ENCODE measurements around the gene CAPN5.

Gene CAPN5

DNA sequence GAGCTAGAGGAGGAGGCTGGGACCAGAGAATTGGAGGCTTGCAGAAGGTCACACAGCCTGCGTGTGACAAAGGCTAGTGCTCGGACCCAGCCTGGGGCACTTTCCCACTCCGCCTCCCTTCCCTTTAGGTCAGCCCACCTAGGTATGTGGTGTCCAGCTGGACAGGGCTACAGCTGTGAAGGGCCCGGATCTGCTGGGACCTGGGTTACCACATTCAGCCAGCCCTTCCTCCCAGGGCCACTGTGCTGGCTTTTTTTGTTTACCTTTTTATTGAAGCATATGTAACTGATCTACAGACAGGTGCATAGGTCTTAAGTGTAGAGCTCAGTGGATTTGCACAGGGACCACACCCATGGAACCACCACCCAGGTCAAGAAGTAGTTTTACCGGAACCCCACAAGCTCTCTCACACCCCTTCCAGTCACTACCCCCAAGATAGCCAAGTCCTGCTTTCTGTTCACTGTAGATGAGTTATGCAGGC, 8.7 kb downstream of the CAPN5 start:
- Histone ChIP-seq H3K36me3 (ENCODE audit: control insufficient read depth, insufficient read depth, low read length, severe bottlenecking) (no peaks in the 10 kb centered on the region), H3K9ac (ENCODE audit: low read length) (no peak overlapping the region), H3K9me3 (ENCODE audit: control insufficient read depth, low read length) (peaks cover 6% of the 10 kb centered on the region), H3K4me3 (ENCODE audit: low read length) (no peak overlapping the region), H3K27me3 (replicated peaks; ENCODE audit: control insufficient read depth, insufficient read depth, low read length) (no peaks in the 10 kb centered on the region), H3K4me1 (ENCODE audit: control insufficient read depth, insufficient read depth, low read length) (peaks cover 30% of the 10 kb centered on the region)
- DNase-seq (ENCODE audit: low read depth) = no peak

DNA sequence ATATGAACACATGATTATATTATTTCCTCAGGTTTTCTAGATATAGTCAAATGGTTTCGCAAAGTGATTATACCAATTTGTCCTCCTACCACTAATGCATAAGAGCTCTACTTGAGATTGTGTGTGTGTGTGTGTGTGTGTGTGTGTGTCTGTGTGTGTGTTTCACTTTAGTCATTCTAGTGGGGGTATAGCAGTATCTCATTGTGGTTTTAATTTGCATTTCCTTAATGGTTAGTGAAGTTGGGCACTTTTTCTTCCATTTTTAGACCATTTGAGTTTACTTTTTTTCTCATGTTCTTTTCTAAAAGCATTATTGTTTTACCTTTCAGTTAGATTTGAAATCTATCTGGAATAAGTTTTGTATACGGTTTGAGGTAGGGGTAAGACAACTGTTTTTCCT, 12.9 kb downstream of the CAPN5 start:
- DNase-seq (ENCODE audit: low read depth) = no peak
- no peak overlapping the region for H3K4me3 ChIP-seq (ENCODE audit: low read length)
- peaks cover 29% of the 10 kb centered on the region for H3K4me1 ChIP-seq (ENCODE audit: control insufficient read depth, insufficient read depth, low read length)
- no peaks in the 10 kb centered on the region for H3K27me3 ChIP-seq (replicated peaks; ENCODE audit: control insufficient read depth, insufficient read depth, low read length)
- H3K9ac ChIP-seq (ENCODE audit: low read length) = no peak overlapping the region
- peaks cover 6% of the 10 kb centered on the region for H3K9me3 ChIP-seq (ENCODE audit: control insufficient read depth, low read length)
- H3K36me3 ChIP-seq (ENCODE audit: control insufficient read depth, insufficient read depth, low read length, severe bottlenecking) = no peaks in the 10 kb centered on the region

DNA sequence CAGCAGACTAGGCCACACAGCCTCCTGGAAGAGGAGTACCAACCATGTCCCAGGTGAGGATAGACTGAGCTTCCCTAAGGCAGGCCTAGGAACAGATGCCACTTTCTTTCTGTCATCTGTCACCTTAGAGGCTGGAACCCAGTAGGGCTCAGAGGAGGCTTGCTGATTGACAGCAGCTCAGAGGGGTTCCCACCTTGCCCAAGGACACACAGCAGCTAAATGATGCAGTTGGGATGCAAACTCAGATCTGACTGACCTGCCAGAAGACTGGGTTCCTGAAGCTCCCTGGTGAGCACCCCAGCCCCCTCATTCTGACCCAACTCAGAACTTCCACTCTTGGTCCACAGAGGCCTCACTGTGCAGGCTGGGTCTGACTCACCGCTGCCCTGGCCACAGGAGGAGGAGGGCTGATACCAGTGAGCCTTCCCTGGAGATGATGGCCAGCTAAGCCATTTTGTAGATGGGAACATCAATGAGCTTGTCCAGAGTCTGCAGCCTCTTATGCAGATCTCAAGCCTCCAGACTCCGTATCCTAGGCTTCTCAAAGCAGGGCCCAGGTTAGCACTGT, 14.0 kb downstream of the CAPN5 start:
- Histone ChIP-seq H3K27me3 (replicated peaks; ENCODE audit: control insufficient read depth, insufficient read depth, low read length) (no peaks in the 10 kb centered on the region), H3K4me3 (ENCODE audit: low read length) (no peak overlapping the region), H3K9me3 (ENCODE audit: control insufficient read depth, low read length) (peaks cover 6% of the 10 kb centered on the region), H3K4me1 (ENCODE audit: control insufficient read depth, insufficient read depth, low read length) (peaks cover 28% of the 10 kb centered on the region), H3K36me3 (ENCODE audit: control insufficient read depth, insufficient read depth, low read length, severe bottlenecking) (peaks cover 7% of the 10 kb centered on the region), H3K9ac (ENCODE audit: low read length) (no peak overlapping the region)
- peak; percentile 24 for DNase-seq (ENCODE audit: low read depth)

DNA sequence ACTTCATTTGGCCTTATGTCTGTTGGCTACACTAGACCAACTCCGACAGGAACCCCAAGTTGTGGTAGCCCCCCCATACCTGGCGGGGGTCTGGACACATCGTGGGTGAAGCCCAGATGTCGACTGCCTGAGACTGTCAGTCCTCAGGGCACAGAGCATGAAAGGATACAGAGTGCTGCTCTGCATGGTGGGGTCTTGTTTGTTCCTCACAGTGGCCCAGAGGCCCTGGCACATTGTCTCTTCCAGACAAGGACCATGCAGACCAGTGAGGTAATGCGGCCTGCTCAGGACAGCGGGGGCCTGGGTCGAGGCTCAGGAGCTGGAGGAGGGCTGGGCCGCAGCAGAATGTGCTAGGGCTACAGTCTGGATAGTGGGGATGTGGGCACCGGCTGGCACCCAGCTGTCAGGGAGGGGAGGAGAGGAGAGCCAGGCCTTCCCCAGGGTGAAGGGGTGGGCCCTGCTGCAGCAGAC, 14.6 kb downstream of the CAPN5 start:
- Histone ChIP-seq H3K9ac (ENCODE audit: low read length) (no peak overlapping the region), H3K4me3 (ENCODE audit: low read length) (no peak overlapping the region), H3K36me3 (ENCODE audit: control insufficient read depth, insufficient read depth, low read length, severe bottlenecking) (peaks cover 10% of the 10 kb centered on the region), H3K27me3 (replicated peaks; ENCODE audit: control insufficient read depth, insufficient read depth, low read length) (no peaks in the 10 kb centered on the region), H3K4me1 (ENCODE audit: control insufficient read depth, insufficient read depth, low read length) (peaks cover 28% of the 10 kb centered on the region), H3K9me3 (ENCODE audit: control insufficient read depth, low read length) (peaks cover 6% of the 10 kb centered on the region)
- no peak for DNase-seq (ENCODE audit: low read depth)

DNA sequence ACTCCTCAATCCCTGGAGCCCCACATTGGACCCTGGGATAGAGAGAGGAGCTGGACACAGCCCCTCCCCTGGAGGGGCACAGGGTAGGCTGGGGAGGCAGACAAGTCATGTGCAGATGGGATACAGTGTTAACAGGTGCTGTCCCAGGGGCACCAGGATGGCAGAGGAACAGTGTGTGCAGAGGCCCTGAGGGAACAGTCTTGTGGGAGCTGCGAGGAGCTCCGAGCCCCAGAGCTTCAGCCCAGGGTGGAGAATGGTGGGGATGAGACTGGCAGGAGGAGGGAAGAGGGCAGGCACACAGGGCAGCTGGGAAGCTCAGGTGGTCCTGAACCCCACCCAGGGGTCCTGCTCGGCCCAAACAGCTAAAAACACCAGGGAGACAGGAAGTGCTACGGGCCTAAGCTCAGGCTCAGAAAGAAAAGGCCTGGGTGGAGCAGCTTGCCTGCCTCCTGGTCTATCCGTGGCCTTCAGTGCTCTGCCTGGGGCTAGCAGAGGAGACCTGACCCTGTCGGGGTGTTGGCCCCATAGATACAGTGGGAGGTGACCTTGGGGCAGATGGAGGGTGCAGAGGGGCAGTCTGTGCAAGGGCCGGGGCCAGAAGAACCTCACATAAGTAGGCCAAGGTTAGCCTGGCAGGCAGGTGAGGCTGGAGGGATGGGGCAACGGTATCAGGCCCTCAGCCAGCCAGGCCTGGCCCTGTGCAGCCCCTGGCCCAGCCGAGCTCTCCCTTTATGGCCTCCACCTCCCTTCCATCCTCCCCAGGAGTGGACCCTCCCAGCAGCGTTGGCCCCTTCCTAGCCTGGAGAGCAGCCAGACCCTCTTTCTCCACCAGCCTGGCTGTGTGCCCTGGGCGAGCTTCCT, 15.4 kb downstream of the CAPN5 start:
- Histone ChIP-seq H3K4me3 (ENCODE audit: low read length) (no peak overlapping the region), H3K36me3 (ENCODE audit: control insufficient read depth, insufficient read depth, low read length, severe bottlenecking) (peaks cover 10% of the 10 kb centered on the region), H3K4me1 (ENCODE audit: control insufficient read depth, insufficient read depth, low read length) (peaks cover 28% of the 10 kb centered on the region), H3K9me3 (ENCODE audit: control insufficient read depth, low read length) (peaks cover 6% of the 10 kb centered on the region), H3K27me3 (replicated peaks; ENCODE audit: control insufficient read depth, insufficient read depth, low read length) (no peaks in the 10 kb centered on the region), H3K9ac (ENCODE audit: low read length) (peak overlapping the region; percentile 59)
- DNase-seq (ENCODE audit: low read depth) = no peak

DNA sequence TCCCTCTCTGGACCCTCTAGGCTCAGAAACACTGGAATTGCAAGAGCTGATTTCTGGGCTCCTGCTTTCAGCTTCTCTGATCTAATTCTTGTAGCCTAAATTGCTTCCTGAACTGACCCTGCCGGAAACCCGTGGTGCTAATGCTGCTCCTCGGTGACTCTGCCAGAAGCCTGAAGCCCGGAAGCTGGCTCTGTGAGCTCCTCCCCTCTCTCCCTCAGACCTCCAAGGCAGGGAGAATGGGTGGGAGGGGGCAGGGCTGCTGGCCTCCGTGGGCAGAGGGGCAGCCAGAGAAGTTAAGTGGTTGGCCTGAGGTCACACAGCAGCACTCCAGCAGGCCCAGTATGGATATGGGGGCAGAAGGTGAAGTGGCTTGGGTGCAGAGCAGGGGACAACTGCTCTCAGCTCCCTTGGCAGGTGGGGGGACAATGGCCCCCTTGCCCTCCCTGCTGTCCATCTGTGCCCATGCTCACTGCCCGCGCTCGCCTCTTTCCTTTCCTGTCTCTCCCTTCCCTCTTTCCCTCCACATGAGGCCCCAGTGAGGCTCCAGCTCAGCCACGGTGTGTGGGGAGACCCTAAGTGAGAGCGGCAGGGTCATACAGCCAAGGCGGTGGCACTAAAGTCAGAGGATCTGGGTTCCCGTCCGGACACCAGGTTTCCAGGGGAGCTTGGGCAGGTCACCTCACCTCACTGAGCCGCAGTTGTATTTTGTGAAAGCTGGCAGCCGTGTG, 16.2 kb downstream of the CAPN5 start:
- Histone ChIP-seq H3K9ac (ENCODE audit: low read length) (peak overlapping the region; percentile 59), H3K36me3 (ENCODE audit: control insufficient read depth, insufficient read depth, low read length, severe bottlenecking) (peaks cover 10% of the 10 kb centered on the region), H3K27me3 (replicated peaks; ENCODE audit: control insufficient read depth, insufficient read depth, low read length) (no peaks in the 10 kb centered on the region), H3K9me3 (ENCODE audit: control insufficient read depth, low read length) (peaks cover 6% of the 10 kb centered on the region), H3K4me3 (ENCODE audit: low read length) (no peak overlapping the region), H3K4me1 (ENCODE audit: control insufficient read depth, insufficient read depth, low read length) (peaks cover 28% of the 10 kb centered on the region)
- no peak for DNase-seq (ENCODE audit: low read depth)

DNA sequence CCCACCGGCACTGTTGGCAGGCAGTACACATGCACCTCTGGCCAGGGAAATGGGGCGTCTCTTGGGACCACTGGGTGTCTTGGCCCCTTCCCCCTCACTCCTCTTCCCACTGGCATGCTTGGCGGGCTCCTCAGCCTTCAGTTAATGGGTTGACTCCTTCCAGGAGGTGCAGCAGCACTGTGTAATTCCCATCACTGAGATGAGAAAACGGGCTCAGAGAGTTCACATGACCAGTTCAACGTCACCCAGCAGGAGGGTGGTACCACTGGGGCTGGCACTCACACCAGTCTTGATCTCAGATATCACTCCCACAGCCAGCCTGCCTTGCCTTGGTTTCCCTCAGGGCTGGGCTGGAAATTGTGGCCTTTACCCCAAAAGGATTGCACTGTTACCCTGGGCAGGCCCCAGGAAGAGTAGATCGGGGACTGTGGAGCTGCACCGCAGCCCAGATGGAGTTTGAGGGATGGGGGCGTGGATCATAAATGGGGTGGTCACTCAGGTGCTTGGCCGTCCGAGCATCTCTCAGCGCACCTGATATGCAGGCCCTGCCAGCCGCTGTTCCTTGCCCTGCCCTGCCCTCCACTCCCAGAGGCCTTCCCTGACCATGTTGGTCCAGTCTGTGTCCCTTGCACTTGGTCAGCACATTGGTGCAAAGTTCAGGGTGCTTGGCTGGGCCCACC, 16.9 kb downstream of the CAPN5 start:
- Histone ChIP-seq H3K4me1 (ENCODE audit: control insufficient read depth, insufficient read depth, low read length) (peaks cover 28% of the 10 kb centered on the region), H3K9me3 (ENCODE audit: control insufficient read depth, low read length) (no peaks in the 10 kb centered on the region), H3K9ac (ENCODE audit: low read length) (peak overlapping the region; percentile 59), H3K27me3 (replicated peaks; ENCODE audit: control insufficient read depth, insufficient read depth, low read length) (no peaks in the 10 kb centered on the region), H3K36me3 (ENCODE audit: control insufficient read depth, insufficient read depth, low read length, severe bottlenecking) (peaks cover 10% of the 10 kb centered on the region), H3K4me3 (ENCODE audit: low read length) (no peak overlapping the region)
- no peak for DNase-seq (ENCODE audit: low read depth)

DNA sequence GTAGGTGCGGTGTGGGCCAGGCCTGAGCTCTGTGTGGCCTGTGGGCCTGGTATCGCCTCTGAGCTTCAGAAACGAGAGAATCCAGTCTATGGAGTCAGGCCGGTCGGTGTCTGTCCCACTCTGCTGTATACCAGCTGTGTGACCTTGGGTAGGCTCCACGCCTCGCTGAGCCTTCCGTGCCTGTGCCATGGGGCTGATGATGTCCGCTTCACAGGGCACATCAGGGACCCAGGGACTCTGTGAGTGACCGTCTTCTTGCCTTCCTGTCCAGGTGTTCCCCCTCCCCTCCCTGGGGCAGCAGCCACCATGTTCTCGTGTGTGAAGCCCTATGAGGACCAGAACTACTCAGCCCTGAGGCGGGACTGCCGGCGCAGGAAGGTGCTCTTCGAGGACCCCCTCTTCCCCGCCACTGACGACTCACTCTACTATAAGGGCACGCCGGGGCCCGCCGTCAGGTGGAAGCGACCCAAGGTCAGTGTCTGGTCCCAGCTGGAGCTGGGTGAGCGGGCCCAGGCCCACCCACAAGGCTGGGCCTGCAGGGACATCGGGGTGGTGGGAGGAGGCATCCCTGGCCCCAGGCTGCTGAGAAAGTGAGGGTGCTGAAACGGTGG, 17.9 kb downstream of the CAPN5 start:
- no peak for DNase-seq (ENCODE audit: low read depth)
- Histone ChIP-seq H3K9me3 (ENCODE audit: control insufficient read depth, low read length) (no peaks in the 10 kb centered on the region), H3K4me1 (ENCODE audit: control insufficient read depth, insufficient read depth, low read length) (peaks cover 28% of the 10 kb centered on the region), H3K9ac (ENCODE audit: low read length) (no peak overlapping the region), H3K4me3 (ENCODE audit: low read length) (no peak overlapping the region), H3K27me3 (replicated peaks; ENCODE audit: control insufficient read depth, insufficient read depth, low read length) (no peaks in the 10 kb centered on the region), H3K36me3 (ENCODE audit: control insufficient read depth, insufficient read depth, low read length, severe bottlenecking) (peaks cover 10% of the 10 kb centered on the region)

- peaks cover 25% of the 10 kb centered on the region for H3K4me1 ChIP-seq (ENCODE audit: control insufficient read depth, insufficient read depth, low read length)
- peaks cover 10% of the 10 kb centered on the region for H3K36me3 ChIP-seq (ENCODE audit: control insufficient read depth, insufficient read depth, low read length, severe bottlenecking)
These were observed 18.9 kb downstream of the CAPN5 start for GRCh38 chr11:77085652-77086051.

DNA sequence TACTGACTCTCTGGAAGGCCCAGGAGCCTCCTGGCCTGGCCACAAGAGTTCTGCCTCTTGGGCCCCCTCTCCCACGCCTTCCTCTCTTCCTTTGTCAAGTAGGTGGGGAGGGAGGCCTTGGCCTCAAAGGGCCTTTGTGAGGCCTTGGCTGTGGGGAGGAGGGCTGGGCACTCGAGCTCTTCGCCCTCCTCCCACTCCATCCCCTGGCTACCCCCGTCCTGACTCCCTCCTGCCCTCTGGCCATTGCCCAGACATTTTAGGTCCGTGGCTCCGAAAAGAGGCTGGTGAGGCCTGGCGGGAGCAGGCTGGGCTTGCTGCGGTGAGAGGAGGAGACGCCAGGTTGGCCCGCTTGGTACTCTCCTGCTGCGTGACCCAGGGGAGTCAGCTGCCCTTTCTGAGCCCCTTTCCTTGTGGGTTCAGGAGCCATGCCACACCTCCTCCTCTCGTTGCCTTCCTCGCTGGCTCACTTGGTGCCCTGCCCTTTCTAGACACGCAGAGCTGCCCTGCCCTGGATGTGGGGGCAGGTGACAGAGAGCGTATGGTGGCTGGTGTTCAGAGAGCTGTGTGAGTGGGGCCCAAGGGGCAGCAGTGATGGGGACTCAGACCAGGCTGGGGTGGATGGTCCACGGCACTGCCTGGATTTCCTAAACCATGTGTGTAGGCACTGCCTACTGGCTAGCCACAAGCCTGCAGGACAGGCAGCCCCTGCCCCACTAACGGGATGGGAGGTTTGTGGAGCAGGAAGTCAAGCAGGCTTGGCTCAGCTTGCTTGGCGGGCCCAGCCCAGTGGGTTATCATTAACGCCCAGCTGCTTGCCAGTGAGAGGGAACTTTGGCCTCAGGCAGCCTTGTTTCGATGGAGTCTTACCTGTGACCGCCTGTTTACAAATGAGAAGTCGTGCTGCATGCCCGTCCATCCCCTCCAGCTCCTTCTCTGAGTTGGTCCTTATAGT, 20.0 kb downstream of the CAPN5 start:
- H3K27me3 ChIP-seq (replicated peaks; ENCODE audit: control insufficient read depth, insufficient read depth, low read length) = no peaks in the 10 kb centered on the region
- H3K4me1 ChIP-seq (ENCODE audit: control insufficient read depth, insufficient read depth, low read length) = peaks cover 18% of the 10 kb centered on the region
- peaks cover 10% of the 10 kb centered on the region for H3K36me3 ChIP-seq (ENCODE audit: control insufficient read depth, insufficient read depth, low read length, severe bottlenecking)
- no peak overlapping the region for H3K9ac ChIP-seq (ENCODE audit: low read length)
- H3K4me3 ChIP-seq (ENCODE audit: low read length) = no peak overlapping the region
- no peaks in the 10 kb centered on the region for H3K9me3 ChIP-seq (ENCODE audit: control insufficient read depth, low read length)
- no peak for DNase-seq (ENCODE audit: low read depth)

More at GRCh38 chr11:77085652-77086051, 18.9 kb downstream of the CAPN5 start:
- Histone ChIP-seq H3K4me3 (ENCODE audit: low read length) (no peak overlapping the region), H3K9ac (ENCODE audit: low read length) (no peak overlapping the region), H3K27me3 (replicated peaks; ENCODE audit: control insufficient read depth, insufficient read depth, low read length) (no peaks in the 10 kb centered on the region), H3K9me3 (ENCODE audit: control insufficient read depth, low read length) (no peaks in the 10 kb centered on the region)
- no peak for DNase-seq (ENCODE audit: low read depth)

Data from adipocyte (in vitro differentiated cells).